Activated naive CD4-positive, alpha-beta T cell treated with Interleukin-2 at 50 U/mL for 16 hours (primary cell): ENCODE measurements around the gene WWOX.
A peak's percentile ranks its signal among the peaks of the same experiment; 100 is the strongest.

Experiments used
- DNase-seq: peaks from one replicate; pipeline ENCODE4 v3.0.0-alpha.2; 2020

The WWOX gene

GRCh38 chr16:78932355-78932943 lies 833.0 kb downstream of the WWOX start:
- no peak for DNase-seq

- no peak for DNase-seq
These were observed 836.6 kb downstream of the WWOX start for GRCh38 chr16:78936060-78936459.

- DNase-seq, result no peak
These were observed 840.1 kb downstream of the WWOX start for GRCh38 chr16:78939597-78939996.

GRCh38 chr16:78942625-78943245 lies 843.3 kb downstream of the WWOX start:
- no peak for DNase-seq

GRCh38 chr16:78945336-78945735 lies 845.9 kb downstream of the WWOX start:
- no peak for DNase-seq

GRCh38 chr16:78946556-78946955 lies 847.1 kb downstream of the WWOX start:
- DNase-seq, result no peak

GRCh38 chr16:78950768-78951167 lies 851.3 kb downstream of the WWOX start:
- no peak for DNase-seq

- no peak for DNase-seq
These were observed 853.2 kb downstream of the WWOX start for GRCh38 chr16:78952630-78953029.

- DNase-seq, result no peak
These were observed 854.1 kb downstream of the WWOX start for GRCh38 chr16:78953526-78953925.

- no peak for DNase-seq
These were observed 855.8 kb downstream of the WWOX start for GRCh38 chr16:78955206-78955605.

- DNase-seq, result no peak
These were observed 857.4 kb downstream of the WWOX start for GRCh38 chr16:78956859-78957258.

GRCh38 chr16:78957317-78958100 lies 858.1 kb downstream of the WWOX start:
- DNase-seq, result peak; percentile 65

- DNase-seq, result no peak
These were observed 862.0 kb downstream of the WWOX start for GRCh38 chr16:78961464-78961863.

- no peak for DNase-seq
These were observed 863.0 kb downstream of the WWOX start for GRCh38 chr16:78962457-78962929.

- DNase-seq, result no peak
These were observed 868.5 kb downstream of the WWOX start for GRCh38 chr16:78967948-78968347.

- no peak for DNase-seq
These were observed 870.3 kb downstream of the WWOX start for GRCh38 chr16:78969721-78970120.

- DNase-seq, result no peak
These were observed 871.2 kb downstream of the WWOX start for GRCh38 chr16:78970650-78971049.

- DNase-seq, result no peak
These were observed 872.6 kb downstream of the WWOX start for GRCh38 chr16:78972006-78972405.

- DNase-seq, result no peak
These were observed 873.5 kb downstream of the WWOX start for GRCh38 chr16:78972986-78973385.

- DNase-seq, result peak; percentile 70
These were observed 876.8 kb downstream of the WWOX start for GRCh38 chr16:78976212-78976611.

- DNase-seq, result no peak
These were observed 881.4 kb downstream of the WWOX start for GRCh38 chr16:78980825-78981224.

GRCh38 chr16:78982096-78982744 lies 882.8 kb downstream of the WWOX start:
- DNase-seq, result no peak

- no peak for DNase-seq
These were observed 884.9 kb downstream of the WWOX start for GRCh38 chr16:78984324-78984723.
